Activated naive CD4-positive, alpha-beta T cell treated with anti-CD3 and anti-CD28 coated beads, Interleukin-2, amount 50 U/mL, for 16 hours (primary cell): ENCODE data around the gene AMER1.

Experiments used
- DNase-seq: peaks from one replicate; pipeline ENCODE4 v3.0.0-alpha.2; 2020

The AMER1 gene

DNA sequence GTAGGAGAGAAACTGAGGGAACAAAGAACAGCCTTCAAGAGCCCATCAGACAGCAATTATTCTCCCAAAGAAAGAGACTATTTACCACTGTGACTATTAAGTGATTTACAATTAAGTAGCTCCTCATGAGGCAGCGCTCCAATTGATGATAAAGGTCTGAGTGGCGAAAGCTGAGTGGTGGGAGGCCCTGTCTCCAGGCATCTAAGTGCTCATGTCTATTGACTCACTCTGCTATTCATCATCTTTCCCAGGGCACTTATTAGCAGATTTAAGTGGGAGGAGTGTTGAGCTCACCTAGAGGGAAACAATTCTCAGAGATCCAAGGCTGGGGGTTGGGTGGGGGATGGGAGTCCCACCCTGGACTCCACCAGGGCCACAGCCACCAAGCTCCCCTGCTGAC, 23.3 kb downstream of the AMER1 start:
- DNase-seq = no peak

DNA sequence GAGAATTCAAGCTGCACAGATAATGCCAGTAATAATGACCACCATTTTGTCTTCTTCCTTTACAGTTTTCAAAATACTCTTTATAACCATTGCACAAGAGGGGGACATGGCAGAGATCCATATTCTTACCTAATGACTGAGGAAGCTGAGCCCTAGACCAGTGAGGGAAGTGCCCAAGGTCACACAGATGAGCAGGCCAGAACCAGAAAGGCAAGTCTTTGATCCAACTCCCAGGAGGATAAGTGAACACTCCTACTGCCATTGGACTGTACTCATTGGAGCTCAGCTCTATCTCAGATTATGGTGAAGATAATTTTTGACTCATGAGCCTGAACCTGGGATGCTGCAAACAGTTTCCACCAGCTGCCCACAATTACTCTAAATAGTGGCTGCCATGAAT, 28.6 kb downstream of the AMER1 start:
- no peak for DNase-seq

- no peak for DNase-seq
Measured at GRCh38 chrX:64169988-64170387, 35.5 kb downstream of the AMER1 start.

DNA sequence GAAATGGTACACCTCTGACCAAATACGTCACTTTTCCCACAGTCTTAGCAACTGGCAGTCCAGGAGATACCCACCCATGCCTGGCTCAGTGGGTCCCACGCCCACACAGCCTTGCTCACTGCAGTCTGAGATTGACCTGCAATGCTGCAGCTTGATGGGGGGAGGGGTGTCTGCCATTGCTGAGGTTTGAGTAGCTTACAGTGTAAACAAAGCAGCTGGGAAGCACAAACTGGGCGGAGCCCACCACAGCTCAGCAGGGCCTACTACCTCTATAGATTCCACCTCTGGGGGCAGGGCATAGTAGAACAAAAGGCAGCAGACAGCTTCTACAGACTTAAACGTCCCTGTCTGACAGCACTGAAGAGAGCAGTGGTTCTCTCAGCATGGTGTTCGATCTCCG, 52.7 kb downstream of the AMER1 start:
- no peak for DNase-seq

DNA sequence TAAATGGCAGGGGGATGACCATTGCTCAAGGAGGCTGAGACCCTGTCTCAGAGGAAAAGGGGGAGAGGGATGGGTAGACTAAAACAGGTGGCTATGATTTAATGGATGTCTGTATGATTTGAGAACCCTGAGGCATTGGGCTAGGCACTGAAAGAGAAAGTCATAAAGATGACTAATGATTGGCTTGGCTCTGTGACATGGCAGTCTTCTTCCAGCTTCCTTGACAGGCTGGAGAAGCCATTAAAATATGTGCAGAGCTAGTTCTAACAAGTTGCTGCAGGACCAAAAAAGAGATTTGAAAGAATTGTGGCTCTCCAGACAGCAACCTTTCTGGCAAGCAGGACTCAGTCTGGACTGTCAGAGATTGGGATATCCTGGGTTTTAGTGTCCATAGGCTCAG, 53.6 kb downstream of the AMER1 start:
- no peak for DNase-seq

GRCh38 chrX:64150775-64151174, 54.7 kb downstream of the AMER1 start:
- no peak for DNase-seq
